ENCODE results near the gene CNN3. TPM values are rescaled to one million over a fixed set of nuclear protein-coding genes. Genes with fewer than 3 reads are reported as not detected.

Gene CNN3
- polyA plus RNA-seq, 1 of the 3 experiments (the other 2 are of a cell fraction), result 204 TPM

GRCh38 chr1:94871031-94871430 lies 55.9 kb downstream of the CNN3 start:
- CTCF ChIA-PET, result interaction anchor here (0.7 to 1.4 kb wide), 2 partner anchors 21 to 173 kb away, joined by 3 to 4 read pairs; no protein-coding TSS in a partner anchor
- Histone ChIP-seq H3K27ac (ENCODE audit: low read depth in 2 of 2, low read length in 1 of 2) (no peak overlapping the region), H2AFZ (ENCODE audit: low read depth) (no peak overlapping the region), H3K9ac (no peak overlapping the region), H3K4me2 (no peak overlapping the region), H3K27me3 (ENCODE audit: insufficient read depth) (no peaks in the 10 kb centered on the region), H3K79me2 (ENCODE audit: insufficient read depth) (no peaks in the 10 kb centered on the region), H3K36me3 (replicated peaks in 1 of 2; ENCODE audit: control insufficient read depth in 1 of 2, insufficient read depth in 2 of 2, low read length in 1 of 2) (no peaks in the 10 kb centered on the region), H3K9me2 (no peaks in the 10 kb centered on the region), H3K9me3 (no peaks in the 10 kb centered on the region), H3K4me1 (ENCODE audit: control insufficient read depth in 1 of 2, insufficient read depth in 2 of 2, low read depth in 1 of 2, low read length in 1 of 2) (peaks cover 20 to 22% of the 10 kb centered on the region in 2 experiments), H3K4me3 (ENCODE audit: low read depth in 2 of 2, low read length in 1 of 2) (no peak overlapping the region), H3F3A (replicated peaks; ENCODE audit: insufficient read depth) (peaks cover 16% of the 10 kb centered on the region), H4K20me1 (ENCODE audit: insufficient read depth) (no peaks in the 10 kb centered on the region)
- TF ChIP-seq NFIC (IDR thresholded peaks at IDR 0.05; ENCODE audit: borderline replicate concordance), result no peak
- TF ChIP-seq TCF12 (IDR thresholded peaks at IDR 0.05), result peak; percentile 55; the same call in 1 of the 2 replicates
- no peak for DNase-seq
- POLR2A ChIA-PET, result no interaction called here
- 70% methylated on average over 2 of the region's 2 CpGs for WGBS (ENCODE audit: low lambda C conversion rate)

- no peak for DNase-seq
- Histone ChIP-seq H3K4me3 (ENCODE audit: low read depth in 2 of 2, low read length in 1 of 2) (no peak overlapping the region), H3K4me2 (peak overlapping the region; percentile 41; the same call in 1 of the 2 replicates)
Observed at GRCh38 chr1:94866164-94866807, 60.6 kb downstream of the CNN3 start.

More at GRCh38 chr1:94866164-94866807, 60.6 kb downstream of the CNN3 start:
- Histone ChIP-seq H3K9me2 (no peaks in the 10 kb centered on the region), H4K20me1 (ENCODE audit: insufficient read depth) (no peaks in the 10 kb centered on the region), H3K79me2 (ENCODE audit: insufficient read depth) (no peaks in the 10 kb centered on the region), H3K9me3 (no peaks in the 10 kb centered on the region), H2AFZ (ENCODE audit: low read depth) (peak overlapping the region; percentile 43; the same call in 1 of the 2 replicates), H3F3A (replicated peaks; ENCODE audit: insufficient read depth) (peaks cover 42% of the 10 kb centered on the region), H3K27ac (ENCODE audit: low read depth in 2 of 2, low read length in 1 of 2) (peak overlapping the region; percentile 90 to 98), H3K4me1 (ENCODE audit: control insufficient read depth in 1 of 2, insufficient read depth in 2 of 2, low read depth in 1 of 2, low read length in 1 of 2) (peaks cover 19 to 46% of the 10 kb centered on the region in 2 experiments), H3K9ac (peak overlapping the region; percentile 24; the same call in 1 of the 2 replicates), H3K36me3 (replicated peaks in 1 of 2; ENCODE audit: control insufficient read depth in 1 of 2, insufficient read depth in 2 of 2, low read length in 1 of 2) (no peaks in the 10 kb centered on the region), H3K27me3 (ENCODE audit: insufficient read depth) (no peaks in the 10 kb centered on the region)
- WGBS (ENCODE audit: low lambda C conversion rate), result 63% methylated on average over 4 of the region's 4 CpGs
- CTCF ChIA-PET, result interaction anchor here (0.6 to 7.0 kb wide), 5 partner anchors 12 to 177 kb away, joined by 3 to 41 read pairs (median 3); no protein-coding TSS in a partner anchor
- POLR2A ChIA-PET, result no interaction called here
- TF ChIP-seq ZBTB33 (IDR thresholded peaks at IDR 0.05; ENCODE audit: borderline replicate concordance, low read depth) (no peak), FOSL2 (IDR thresholded peaks at IDR 0.05; ENCODE audit: borderline replicate concordance, low read depth) (peak; percentile 8; the same call in 1 of the 2 replicates), RXRA (IDR thresholded peaks at IDR 0.05; ENCODE audit: borderline replicate concordance, low read depth) (peak; percentile 18; the same call in 1 of the 2 replicates), USF1 (IDR thresholded peaks at IDR 0.05; ENCODE audit: borderline replicate concordance, low read depth) (no peak), JUND (IDR thresholded peaks at IDR 0.05) (0 out of 2 replicates have a peak, but pooled peaks have one; percentile 14), TCF12 (IDR thresholded peaks at IDR 0.05) (peak; percentile 23; the same call in 1 of the 2 replicates), EP300 (IDR thresholded peaks at IDR 0.05; ENCODE audit: borderline replicate concordance in 1 of 2, low read depth in 1 of 2, low read length in 1 of 2) (0 out of 4 replicates have a peak, but pooled peaks of 1 of the 2 experiments have one; percentile 11)
